Loucy (cell line): Measurements from ENCODE around the gene AHCTF1.

Experiments
- CTCF ChIP-seq: fragments of 200-600 bp; sonication (generic); conservative IDR thresholded peaks from 2 replicates; pipeline ENCODE4 v1.5.1; 2014; ENCODE audit warnings: mild to moderate bottlenecking, antibody characterized with exemption, low read length
- EZH2phosphoT487 ChIP-seq: fragments of 200-600 bp; IDR thresholded peaks from 2 replicates; pipeline ENCODE4 v1.6.1; 2018; ENCODE audit warnings: antibody characterized with exemption, mild to moderate bottlenecking, moderate library complexity, borderline replicate concordance

GRCh38 chr1:246809473-246809872 is 122.3 kb downstream of the AHCTF1 start:
- peak; percentile 32 for TF ChIP-seq CTCF
- TF ChIP-seq EZH2phosphoT487 = no peak
